ENCODE results near the gene FLT3. TPM values are rescaled to one million over a fixed set of nuclear protein-coding genes. Genes with fewer than 3 reads are reported as not detected.
"Not testable (repeated sequence)": the region's sequence is repeated elsewhere in the genome, so short reads cannot be mapped to it uniquely, and the experiment has no call there.

Gene FLT3
- total RNA-seq (1 to 10 TPM in 3 of 5 donors, not detected in 2; 1.2 to 3.5 (median 1.6) TPM), polyA plus RNA-seq (under 1 TPM in 2 of 3 donors, not detected in 1; 0.18 to 0.46 TPM)
- long read RNA-seq, donor 1, result 0 reads
- long read RNA-seq, donor 2, result 0 reads
- long read RNA-seq, donor 3, result 0 reads
- long read RNA-seq, donor 4, result 0 reads
- long read RNA-seq, donor 5, result 0 reads
- long read RNA-seq, donor 6, result 0 reads
- long read RNA-seq, donor 7, result 0 reads
- long read RNA-seq, donor 8, result 0 reads
- long read RNA-seq, donor 9, result 0 reads
- long read RNA-seq, donor 10, result 0 reads

DNA sequence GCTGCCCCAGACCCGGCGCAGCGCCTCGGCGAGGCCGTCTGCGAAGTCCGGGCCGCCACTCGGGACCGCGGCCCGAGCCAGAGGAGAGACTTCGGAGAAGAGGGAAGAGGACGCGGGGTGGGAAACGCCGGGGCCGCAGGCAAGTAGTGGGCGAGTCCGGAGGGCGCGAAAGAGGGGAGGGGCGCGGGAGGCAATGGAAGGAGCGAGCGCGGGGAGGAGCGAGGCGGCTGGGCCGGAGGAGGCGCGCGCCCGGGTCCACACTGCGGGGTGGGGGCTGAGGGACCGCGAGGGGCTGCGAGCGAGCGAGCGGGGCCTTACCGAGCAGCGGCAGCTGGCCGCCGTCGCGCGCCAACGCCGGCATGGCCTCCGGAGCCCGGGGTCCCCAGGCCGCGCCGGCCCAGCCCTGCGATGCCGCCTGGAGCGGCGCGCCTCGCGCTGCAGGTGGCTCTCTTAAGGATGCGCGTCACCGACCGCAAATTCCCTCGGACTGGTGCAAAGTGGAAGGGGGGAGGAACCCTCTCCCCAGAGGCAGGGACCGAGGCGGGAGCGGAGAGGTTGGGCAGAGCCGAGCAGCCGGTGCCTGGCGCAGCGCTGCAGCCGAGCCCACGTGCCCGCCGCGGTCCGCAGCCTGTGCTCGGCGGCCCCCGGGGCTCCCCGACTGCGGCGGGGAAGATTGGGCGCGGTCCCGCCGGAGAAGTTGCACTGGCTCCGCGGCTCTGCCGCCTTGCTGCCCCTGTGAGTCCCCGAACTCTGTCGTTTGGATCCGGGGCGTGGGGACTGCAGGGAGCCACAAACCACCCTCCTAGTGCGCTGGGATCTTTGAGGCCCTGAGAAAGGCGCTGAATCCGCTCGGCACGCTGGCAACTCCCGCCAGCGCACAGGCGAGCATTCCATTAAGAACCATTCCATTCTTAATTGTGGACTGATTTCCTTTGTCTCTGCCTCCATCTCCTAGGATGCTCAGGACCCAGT, at the start of gene FLT3:
TSS of gene FLT3 (minus strand) at position 427 of the 972 bp plus-strand sequence. CDS start at position 361, 66 bp downstream.
- WGBS, 5 donors, result 0 to 2% (median 1%) methylated on average over 29 to 106 of the region's 106 CpGs
- DNase-seq, result peak; percentile 37 to 73
- Histone ChIP-seq H3K9me3 (peaks cover 0 to 3% (median 0%) of the 10 kb centered on the region in 4 donors), H3K27ac (no peak within 1 kb of the TSS), H3K4me3 (peak within 1 kb of the TSS; percentile 43 to 56 (median 48)), H3K36me3 (no peaks in the 10 kb centered on the region), H3K4me1 (peaks cover 12 to 15% (median 14%) of the 10 kb centered on the region in 4 donors), H3K27me3 (peaks cover 21 to 78% (median 51%) of the 10 kb centered on the region in 3 donors)
- intact Hi-C loops (cut with DNase I; ENCODE audit: low total_unique reads), result no loop called here
- TF ChIP-seq, protein P1, sequence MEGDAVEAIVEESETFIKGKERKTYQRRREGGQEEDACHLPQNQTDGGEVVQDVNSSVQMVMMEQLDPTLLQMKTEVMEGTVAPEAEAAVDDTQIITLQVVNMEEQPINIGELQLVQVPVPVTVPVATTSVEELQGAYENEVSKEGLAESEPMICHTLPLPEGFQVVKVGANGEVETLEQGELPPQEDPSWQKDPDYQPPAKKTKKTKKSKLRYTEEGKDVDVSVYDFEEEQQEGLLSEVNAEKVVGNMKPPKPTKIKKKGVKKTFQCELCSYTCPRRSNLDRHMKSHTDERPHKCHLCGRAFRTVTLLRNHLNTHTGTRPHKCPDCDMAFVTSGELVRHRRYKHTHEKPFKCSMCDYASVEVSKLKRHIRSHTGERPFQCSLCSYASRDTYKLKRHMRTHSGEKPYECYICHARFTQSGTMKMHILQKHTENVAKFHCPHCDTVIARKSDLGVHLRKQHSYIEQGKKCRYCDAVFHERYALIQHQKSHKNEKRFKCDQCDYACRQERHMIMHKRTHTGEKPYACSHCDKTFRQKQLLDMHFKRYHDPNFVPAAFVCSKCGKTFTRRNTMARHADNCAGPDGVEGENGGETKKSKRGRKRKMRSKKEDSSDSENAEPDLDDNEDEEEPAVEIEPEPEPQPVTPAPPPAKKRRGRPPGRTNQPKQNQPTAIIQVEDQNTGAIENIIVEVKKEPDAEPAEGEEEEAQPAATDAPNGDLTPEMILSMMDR (IDR thresholded peaks at IDR 0.05), result no peak
- TF ChIP-seq POLR2AphosphoS5 (IDR thresholded peaks at IDR 0.05) (no peak), POLR2A (IDR thresholded peaks at IDR 0.05) (no peak)

DNA sequence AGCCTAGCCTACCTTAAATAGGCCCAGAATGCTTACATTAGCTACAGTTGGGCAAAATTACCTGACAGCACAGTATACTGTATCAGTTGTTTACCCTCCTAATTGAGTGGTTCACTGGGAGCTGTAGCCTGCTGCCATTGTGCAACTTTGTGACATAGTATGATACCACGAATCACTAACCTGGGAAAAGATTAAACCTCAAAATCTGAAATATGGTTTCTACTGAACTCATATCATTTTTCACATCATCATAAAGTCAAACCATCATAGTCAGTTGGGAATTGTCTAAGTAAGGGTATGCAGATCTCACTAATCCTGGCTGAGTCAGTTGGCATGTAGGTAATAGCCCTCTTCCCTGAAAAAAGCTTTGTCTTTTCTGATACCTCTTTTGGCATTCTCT, 47.1 kb upstream of the FLT3 start:
- intact Hi-C loops (cut with DNase I; ENCODE audit: low total_unique reads), result no loop called here
- Histone ChIP-seq H3K27ac (no peak overlapping the region), H3K36me3 (no peaks in the 10 kb centered on the region), H3K9me3 (no peaks in the 10 kb centered on the region), H3K4me1 (peaks cover 5 to 63% (median 27%) of the 10 kb centered on the region in 4 donors), H3K4me3 (no peak overlapping the region), H3K27me3 (no peaks in the 10 kb centered on the region)
- WGBS, 5 donors, result 47 to 80% (median 51%) methylated on average over 1 of the region's 1 CpG
- TF ChIP-seq, protein P1 (IDR thresholded peaks at IDR 0.05), result no peak
- DNase-seq, result no peak

DNA sequence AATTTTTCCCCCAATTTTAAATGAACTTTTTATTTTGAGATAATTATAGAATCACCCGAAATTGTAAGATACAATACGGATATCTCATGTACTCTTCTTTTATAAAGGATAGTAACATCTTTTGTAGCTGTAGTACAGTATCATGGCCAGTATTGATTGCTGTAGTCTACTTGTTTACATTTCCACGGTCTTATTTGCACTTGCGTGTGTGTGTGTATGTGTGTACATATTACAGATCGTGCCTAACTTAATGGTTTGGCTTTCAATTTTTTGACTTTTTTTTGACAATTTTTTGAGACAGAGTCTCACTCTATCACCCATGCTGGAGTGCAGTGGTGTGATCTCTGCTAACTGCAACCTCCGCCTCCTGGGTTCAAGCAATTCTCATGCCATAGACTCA, 44.7 kb upstream of the FLT3 start:
- Histone ChIP-seq H3K4me1 (peaks cover 9 to 77% (median 35%) of the 10 kb centered on the region in 4 donors), H3K36me3 (no peaks in the 10 kb centered on the region), H3K4me3 (no peak overlapping the region), H3K27ac (no peak overlapping the region), H3K27me3 (no peaks in the 10 kb centered on the region), H3K9me3 (no peaks in the 10 kb centered on the region)
- DNase-seq, result no peak
- WGBS, 5 donors, result 56 to 77% (median 66%) methylated on average over 6 of the region's 6 CpGs
- no peak for TF ChIP-seq POLR2A (IDR thresholded peaks at IDR 0.05)
- TF ChIP-seq EP300 (IDR thresholded peaks at IDR 0.05), result no peak
- TF ChIP-seq POLR2AphosphoS5 (IDR thresholded peaks at IDR 0.05), result no peak
- TF ChIP-seq, protein P1 (IDR thresholded peaks at IDR 0.05), result no peak
- intact Hi-C loops (cut with DNase I; ENCODE audit: low total_unique reads), result no loop called here

DNA sequence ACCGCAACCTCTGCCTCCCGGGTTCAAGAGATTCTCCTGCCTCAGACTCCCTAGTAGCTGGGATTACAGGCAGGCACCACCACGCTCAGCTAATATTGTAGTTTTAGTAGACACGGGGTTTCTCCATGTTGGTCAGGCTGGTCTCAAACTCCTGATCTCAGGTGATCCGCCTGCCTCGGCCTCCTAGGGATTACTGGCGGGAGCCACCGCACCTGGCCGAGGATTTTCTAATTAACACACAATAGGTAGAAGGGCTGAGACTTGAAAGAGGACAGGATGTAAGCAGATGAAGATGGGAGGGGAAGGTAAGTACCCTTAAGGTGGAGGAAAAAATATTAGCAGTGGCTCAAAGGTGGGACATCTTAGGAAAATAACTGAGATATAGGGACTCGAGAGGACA, 41.2 kb upstream of the FLT3 start:
- H3K27me3 ChIP-seq; H3K9me3 ChIP-seq; H3K27ac ChIP-seq; intact Hi-C loops (cut with DNase I; ENCODE audit: low total_unique reads); H3K36me3 ChIP-seq; DNase-seq; H3K4me3 ChIP-seq: not testable (repeated sequence)
- peaks cover 8 to 72% (median 36%) of the 10 kb centered on the region in 4 donors for H3K4me1 ChIP-seq
- 79 to 87% (median 82%) methylated on average over 10 of the region's 10 CpGs for WGBS, 5 donors
